PFSK-1 (cell line): ENCODE measurements around the gene HAGHL.

Source experiments
- POLR2AphosphoS5 ChIP-seq: IDR thresholded peaks from 2 replicates; pipeline ENCODE4 v1.6.1; 2012; ENCODE audit warnings: low read depth, mild to moderate bottlenecking, control low read depth, low read length, moderate library complexity
- SIN3A ChIP-seq: IDR thresholded peaks from 2 replicates; pipeline ENCODE4 v1.6.1; 2012; ENCODE audit warnings: mild to moderate bottlenecking, low read length, moderate library complexity, borderline replicate concordance; ENCODE audit not compliant: insufficient read depth
- TAF1 ChIP-seq: IDR thresholded peaks from 2 replicates; pipeline ENCODE4 v1.6.1; 2012; ENCODE audit warnings: low read length, control low read depth, borderline replicate concordance; ENCODE audit not compliant: insufficient read depth
- TF ChIP-seq, protein P1 (sequence below), 2 experiments: IDR thresholded peaks; 2 replicates each; pipeline versions ENCODE4 v1.6.1 to v1.8.0; 2011 to 2012; ENCODE audit warnings: low read depth in 2 of 2, low read length in 2 of 2, control low read depth in 1 of 2, inconsistent platforms in 1 of 2, mild to moderate bottlenecking in 1 of 2, moderate library complexity in 1 of 2; ENCODE audit not compliant: insufficient read depth in 1 of 2

DNA sequence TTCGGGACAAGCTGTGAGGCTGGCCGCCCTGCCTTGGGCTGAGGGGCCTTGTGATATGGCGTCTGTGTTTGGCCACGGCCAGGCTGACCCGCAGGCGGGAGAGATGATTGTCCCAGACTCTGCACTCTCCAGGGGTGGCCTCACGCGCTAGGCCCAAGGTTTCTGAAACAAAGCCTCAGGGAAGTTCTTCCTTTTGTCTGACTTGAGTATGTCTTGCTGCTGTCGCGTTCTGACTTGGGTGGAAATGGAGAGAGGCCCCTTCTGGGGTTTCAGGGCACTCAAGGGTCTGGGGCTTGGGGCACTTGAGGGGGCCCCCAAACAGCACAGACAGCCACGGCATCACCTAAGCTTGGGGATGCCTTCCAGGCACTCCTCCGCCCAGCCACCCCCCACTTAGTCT is 15.8 kb upstream of the HAGHL start:
- TF ChIP-seq TAF1, result no peak
- TF ChIP-seq SIN3A, result no peak
- no peak for TF ChIP-seq POLR2AphosphoS5
- TF ChIP-seq, protein P1, sequence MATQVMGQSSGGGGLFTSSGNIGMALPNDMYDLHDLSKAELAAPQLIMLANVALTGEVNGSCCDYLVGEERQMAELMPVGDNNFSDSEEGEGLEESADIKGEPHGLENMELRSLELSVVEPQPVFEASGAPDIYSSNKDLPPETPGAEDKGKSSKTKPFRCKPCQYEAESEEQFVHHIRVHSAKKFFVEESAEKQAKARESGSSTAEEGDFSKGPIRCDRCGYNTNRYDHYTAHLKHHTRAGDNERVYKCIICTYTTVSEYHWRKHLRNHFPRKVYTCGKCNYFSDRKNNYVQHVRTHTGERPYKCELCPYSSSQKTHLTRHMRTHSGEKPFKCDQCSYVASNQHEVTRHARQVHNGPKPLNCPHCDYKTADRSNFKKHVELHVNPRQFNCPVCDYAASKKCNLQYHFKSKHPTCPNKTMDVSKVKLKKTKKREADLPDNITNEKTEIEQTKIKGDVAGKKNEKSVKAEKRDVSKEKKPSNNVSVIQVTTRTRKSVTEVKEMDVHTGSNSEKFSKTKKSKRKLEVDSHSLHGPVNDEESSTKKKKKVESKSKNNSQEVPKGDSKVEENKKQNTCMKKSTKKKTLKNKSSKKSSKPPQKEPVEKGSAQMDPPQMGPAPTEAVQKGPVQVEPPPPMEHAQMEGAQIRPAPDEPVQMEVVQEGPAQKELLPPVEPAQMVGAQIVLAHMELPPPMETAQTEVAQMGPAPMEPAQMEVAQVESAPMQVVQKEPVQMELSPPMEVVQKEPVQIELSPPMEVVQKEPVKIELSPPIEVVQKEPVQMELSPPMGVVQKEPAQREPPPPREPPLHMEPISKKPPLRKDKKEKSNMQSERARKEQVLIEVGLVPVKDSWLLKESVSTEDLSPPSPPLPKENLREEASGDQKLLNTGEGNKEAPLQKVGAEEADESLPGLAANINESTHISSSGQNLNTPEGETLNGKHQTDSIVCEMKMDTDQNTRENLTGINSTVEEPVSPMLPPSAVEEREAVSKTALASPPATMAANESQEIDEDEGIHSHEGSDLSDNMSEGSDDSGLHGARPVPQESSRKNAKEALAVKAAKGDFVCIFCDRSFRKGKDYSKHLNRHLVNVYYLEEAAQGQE (IDR thresholded peaks at IDR 0.05; ENCODE audit: insufficient read depth in 1 of 2, low read depth in 2 of 2, low read length in 2 of 2), result no peak
